HepG2 (cell line): Measurements from ENCODE around the gene EFNA2. TPM values are rescaled to one million over a fixed set of nuclear protein-coding genes. Genes with fewer than 3 reads are reported as not detected.
A peak's percentile ranks its signal among the peaks of the same experiment; 100 is the strongest.

Experiments
- CAMTA2 ChIP-seq: sonication (generic); formaldehyde crosslinking; IDR thresholded peaks from 2 replicates; pipeline ENCODE4 v1.4.0; 2020; ENCODE audit warnings: mild to moderate bottlenecking, missing genetic modification reagents, borderline replicate concordance
- CEBPG ChIP-seq: IDR thresholded peaks from 2 replicates; pipeline ENCODE4 v1.6.1; 2016
- ELF3 ChIP-seq: IDR thresholded peaks from 2 replicates; pipeline ENCODE4 v1.6.1; 2016; ENCODE audit warnings: missing genetic modification reagents, missing compliant biosample characterization
- FOSL2 ChIP-seq: sonication (generic); formaldehyde crosslinking; IDR thresholded peaks from 2 replicates; pipeline ENCODE4 v1.4.0; 2020; ENCODE audit warnings: missing genetic modification reagents
- FOXA3 ChIP-seq: IDR thresholded peaks from 2 replicates; pipeline ENCODE4 v1.6.1; 2016; ENCODE audit warnings: missing genetic modification reagents, missing compliant biosample characterization
- FOXM1 ChIP-seq: sonication (generic); formaldehyde crosslinking; IDR thresholded peaks from 2 replicates; pipeline ENCODE4 v1.5.0; 2020; ENCODE audit warnings: missing genetic modification reagents
- ISL2 ChIP-seq: sonication (generic); formaldehyde crosslinking; IDR thresholded peaks from 2 replicates; pipeline ENCODE4 v1.5.0; 2020; ENCODE audit warnings: missing genetic modification reagents
- KLF13 ChIP-seq: sonication (generic); formaldehyde crosslinking; IDR thresholded peaks from 2 replicates; pipeline ENCODE4 v1.4.0; 2020; ENCODE audit warnings: mild to moderate bottlenecking, missing genetic modification reagents
- NFRKB ChIP-seq: fragments of 450-650 bp; IDR thresholded peaks from 2 replicates; pipeline ENCODE4 v1.6.1; 2017
- NR2C2 ChIP-seq: sonication (generic); formaldehyde crosslinking; IDR thresholded peaks from 2 replicates; pipeline ENCODE4 v1.4.0; 2020; ENCODE audit warnings: missing genetic modification reagents, mild to moderate bottlenecking, moderate library complexity, borderline replicate concordance
- NR2F1 ChIP-seq, 2 experiments: fragments of 450-650 bp in 1 of 2; formaldehyde crosslinking in 1 of 2; IDR thresholded peaks; 2 replicates each; pipeline versions ENCODE4 v1.5.0 to v1.6.1; 2016 to 2020; ENCODE audit warnings: mild to moderate bottlenecking in 1 of 2, missing compliant biosample characterization in 1 of 2, missing genetic modification reagents in 1 of 2, moderate library complexity in 1 of 2
- PHF21A ChIP-seq: sonication (generic); formaldehyde crosslinking; IDR thresholded peaks from 2 replicates; pipeline ENCODE4 v1.5.0; 2020; ENCODE audit warnings: mild to moderate bottlenecking, missing genetic modification reagents
- RARA ChIP-seq: IDR thresholded peaks from 2 replicates; pipeline ENCODE4 v1.6.1; 2016; ENCODE audit warnings: missing genetic modification reagents, missing compliant biosample characterization
- RNF2 ChIP-seq: fragments of 450-650 bp; conservative IDR thresholded peaks from 2 replicates; pipeline ENCODE4 v1.6.1; 2016; ENCODE audit warnings: low read depth
- SRY ChIP-seq: sonication (generic); formaldehyde crosslinking; IDR thresholded peaks from 2 replicates; pipeline ENCODE4 v1.8.0; 2022; ENCODE audit warnings: mild to moderate bottlenecking, missing genetic modification reagents
- YY1 ChIP-seq: IDR thresholded peaks from 2 replicates; pipeline ENCODE4 v1.6.1; 2011; ENCODE audit warnings: low read length, low read depth, moderate library complexity, mild to moderate bottlenecking; ENCODE audit not compliant: insufficient read depth, insufficient replicate concordance
- ZNF260 ChIP-seq: sonication (generic); formaldehyde crosslinking; IDR thresholded peaks from 2 replicates; pipeline ENCODE4 v1.4.0; 2020; ENCODE audit warnings: missing genetic modification reagents, low read depth, mild to moderate bottlenecking, borderline replicate concordance
- ZNF264 ChIP-seq: sonication (generic); formaldehyde crosslinking; IDR thresholded peaks from 2 replicates; pipeline ENCODE4 v1.4.0; 2020; ENCODE audit warnings: missing genetic modification reagents
- ZZZ3 ChIP-seq: sonication (generic); formaldehyde crosslinking; IDR thresholded peaks from 2 replicates; pipeline ENCODE4 v1.4.0; 2020; ENCODE audit warnings: missing genetic modification reagents, mild to moderate bottlenecking, borderline replicate concordance
- polyA plus RNA-seq, 8 experiments: library from polyadenylated mRNA; depleted of rRNA in 3 of 8; stranded (reverse) in 7 of 8; unstranded in 1 of 8; fragments of >200 nt; fragmentation: Illumina TruSeq in 4 of 8; extraction: Trizol in 4 of 8; gene quantifications; 2 replicates each; pipeline versions ENCODE4 v1.2.1 to v1.2.3, GENCODE V29; 2011 to 2016; ENCODE audit warnings: low read depth in 4 of 8, missing spikeins in 1 of 8, mixed read lengths in 1 of 8; ENCODE audit not compliant: insufficient read depth in 1 of 8
- total RNA-seq, 5 experiments: library from RNA; depleted of rRNA; stranded (reverse); fragments of >200 nt; fragmentation: Illumina TruSeq; extraction: Trizol; gene quantifications; 2 replicates each; pipeline ENCODE4 v1.2.3, GENCODE V29; 2016; ENCODE audit warnings: low read depth in 1 of 5
- TF ChIP-seq, protein P1 (sequence below): sonication (generic); formaldehyde crosslinking; IDR thresholded peaks from 2 replicates; pipeline ENCODE4 v1.8.0; 2022; ENCODE audit warnings: mild to moderate bottlenecking, missing genetic modification reagents, moderate library complexity
- TF ChIP-seq, protein P2 (sequence below): sonication (generic); formaldehyde crosslinking; IDR thresholded peaks from 2 replicates; pipeline ENCODE4 v1.5.0; 2020; ENCODE audit warnings: missing genetic modification reagents, mild to moderate bottlenecking, borderline replicate concordance
- TF ChIP-seq, protein P3 (sequence below): sonication (generic); formaldehyde crosslinking; IDR thresholded peaks from 2 replicates; pipeline ENCODE4 v1.4.0; 2020; ENCODE audit warnings: missing genetic modification reagents
- TF ChIP-seq, protein P4 (sequence below): IDR thresholded peaks from 2 replicates; pipeline ENCODE4 v1.6.1; 2016; ENCODE audit warnings: mild to moderate bottlenecking
- TF ChIP-seq, protein P5 (sequence below): sonication (generic); formaldehyde crosslinking; IDR thresholded peaks from 2 replicates; pipeline ENCODE4 v1.4.0; 2020; ENCODE audit warnings: low read depth, mild to moderate bottlenecking, missing genetic modification reagents
- TF ChIP-seq, protein P6 (sequence below): sonication (generic); formaldehyde crosslinking; IDR thresholded peaks from 2 replicates; pipeline ENCODE4 v1.5.0; 2020; ENCODE audit warnings: missing genetic modification reagents, mild to moderate bottlenecking, borderline replicate concordance

Gene EFNA2
- total and polyA plus RNA-seq, 2 of the 13 experiments (the other 11 are each of a cell fraction or from before 2014, with no cell fraction given) = 6.0 to 9.9 TPM

DNA sequence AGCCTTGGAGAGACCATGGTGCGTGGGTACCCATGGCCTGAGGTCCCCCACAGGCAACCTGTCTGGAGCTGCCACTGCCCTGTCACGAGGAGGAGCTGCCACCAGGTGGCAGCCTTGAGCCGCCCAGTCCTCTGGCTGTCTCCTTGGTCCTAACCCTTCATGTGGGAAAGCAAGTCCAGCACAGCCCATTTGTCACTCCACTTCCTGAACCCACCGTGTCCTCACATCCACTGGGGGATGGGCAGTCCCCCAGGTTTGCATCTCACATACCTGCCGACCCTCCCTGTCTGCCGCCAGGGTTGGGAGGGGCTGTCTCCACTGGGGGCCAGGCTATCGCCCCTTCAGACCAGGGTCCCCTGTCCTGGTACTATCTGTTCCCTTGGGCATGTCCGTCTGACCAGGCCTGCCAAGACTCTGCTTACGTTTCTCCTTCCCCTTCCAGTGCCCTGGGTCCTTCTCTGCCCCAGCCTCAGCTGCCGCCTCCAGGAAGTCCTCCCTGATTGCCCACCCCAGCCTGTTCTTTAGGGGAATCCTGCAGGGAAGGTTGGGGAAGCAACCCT, 5.8 kb upstream of the EFNA2 start (continued):
- TF ChIP-seq CAMTA2 (CRISPR knock-in tag) (no peak), KLF13 (CRISPR knock-in tag) (no peak), PHF21A (CRISPR knock-in tag) (no peak), RARA (CRISPR knock-in tag) (no peak), FOXA3 (CRISPR knock-in tag) (0 out of 2 replicates have a peak, but pooled peaks have one; percentile 15), ZZZ3 (CRISPR knock-in tag) (no peak), FOSL2 (CRISPR knock-in tag) (peak; percentile 28; the same call in 1 of the 2 replicates), NFRKB (no peak), ZNF260 (CRISPR knock-in tag) (no peak), FOXM1 (CRISPR knock-in tag) (no peak), RNF2 (no peak), NR2C2 (CRISPR knock-in tag) (no peak), CEBPG (CRISPR knock-in tag) (no peak), ZNF264 (CRISPR knock-in tag) (no peak), ELF3 (CRISPR knock-in tag) (0 out of 2 replicates have a peak, but pooled peaks have one; percentile 28), YY1 (no peak), SRY (CRISPR knock-in tag) (0 out of 2 replicates have a peak, but pooled peaks have one; percentile 25), NR2F1 (CRISPR knock-in tag; IDR thresholded peaks at IDR 0.05) (no peak), ISL2 (CRISPR knock-in tag) (no peak)
- TF ChIP-seq, protein P1, sequence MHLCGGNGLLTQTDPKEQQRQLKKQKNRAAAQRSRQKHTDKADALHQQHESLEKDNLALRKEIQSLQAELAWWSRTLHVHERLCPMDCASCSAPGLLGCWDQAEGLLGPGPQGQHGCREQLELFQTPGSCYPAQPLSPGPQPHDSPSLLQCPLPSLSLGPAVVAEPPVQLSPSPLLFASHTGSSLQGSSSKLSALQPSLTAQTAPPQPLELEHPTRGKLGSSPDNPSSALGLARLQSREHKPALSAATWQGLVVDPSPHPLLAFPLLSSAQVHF (CRISPR knock-in tag) = no peak
- TF ChIP-seq, protein P2, sequence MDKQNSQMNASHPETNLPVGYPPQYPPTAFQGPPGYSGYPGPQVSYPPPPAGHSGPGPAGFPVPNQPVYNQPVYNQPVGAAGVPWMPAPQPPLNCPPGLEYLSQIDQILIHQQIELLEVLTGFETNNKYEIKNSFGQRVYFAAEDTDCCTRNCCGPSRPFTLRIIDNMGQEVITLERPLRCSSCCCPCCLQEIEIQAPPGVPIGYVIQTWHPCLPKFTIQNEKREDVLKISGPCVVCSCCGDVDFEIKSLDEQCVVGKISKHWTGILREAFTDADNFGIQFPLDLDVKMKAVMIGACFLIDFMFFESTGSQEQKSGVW (CRISPR knock-in tag) = no peak
- TF ChIP-seq, protein P3, sequence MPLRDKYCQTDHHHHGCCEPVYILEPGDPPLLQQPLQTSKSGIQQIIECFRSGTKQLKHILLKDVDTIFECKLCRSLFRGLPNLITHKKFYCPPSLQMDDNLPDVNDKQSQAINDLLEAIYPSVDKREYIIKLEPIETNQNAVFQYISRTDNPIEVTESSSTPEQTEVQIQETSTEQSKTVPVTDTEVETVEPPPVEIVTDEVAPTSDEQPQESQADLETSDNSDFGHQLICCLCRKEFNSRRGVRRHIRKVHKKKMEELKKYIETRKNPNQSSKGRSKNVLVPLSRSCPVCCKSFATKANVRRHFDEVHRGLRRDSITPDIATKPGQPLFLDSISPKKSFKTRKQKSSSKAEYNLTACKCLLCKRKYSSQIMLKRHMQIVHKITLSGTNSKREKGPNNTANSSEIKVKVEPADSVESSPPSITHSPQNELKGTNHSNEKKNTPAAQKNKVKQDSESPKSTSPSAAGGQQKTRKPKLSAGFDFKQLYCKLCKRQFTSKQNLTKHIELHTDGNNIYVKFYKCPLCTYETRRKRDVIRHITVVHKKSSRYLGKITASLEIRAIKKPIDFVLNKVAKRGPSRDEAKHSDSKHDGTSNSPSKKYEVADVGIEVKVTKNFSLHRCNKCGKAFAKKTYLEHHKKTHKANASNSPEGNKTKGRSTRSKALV (CRISPR knock-in tag) = no peak
- TF ChIP-seq, protein P4, sequence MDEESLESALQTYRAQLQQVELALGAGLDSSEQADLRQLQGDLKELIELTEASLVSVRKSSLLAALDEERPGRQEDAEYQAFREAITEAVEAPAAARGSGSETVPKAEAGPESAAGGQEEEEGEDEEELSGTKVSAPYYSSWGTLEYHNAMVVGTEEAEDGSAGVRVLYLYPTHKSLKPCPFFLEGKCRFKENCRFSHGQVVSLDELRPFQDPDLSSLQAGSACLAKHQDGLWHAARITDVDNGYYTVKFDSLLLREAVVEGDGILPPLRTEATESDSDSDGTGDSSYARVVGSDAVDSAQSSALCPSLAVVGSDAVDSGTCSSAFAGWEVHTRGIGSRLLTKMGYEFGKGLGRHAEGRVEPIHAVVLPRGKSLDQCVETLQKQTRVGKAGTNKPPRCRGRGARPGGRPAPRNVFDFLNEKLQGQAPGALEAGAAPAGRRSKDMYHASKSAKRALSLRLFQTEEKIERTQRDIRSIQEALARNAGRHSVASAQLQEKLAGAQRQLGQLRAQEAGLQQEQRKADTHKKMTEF (CRISPR knock-in tag) = peak; percentile 71; the same call in 1 of the 2 replicates
- TF ChIP-seq, protein P5, sequence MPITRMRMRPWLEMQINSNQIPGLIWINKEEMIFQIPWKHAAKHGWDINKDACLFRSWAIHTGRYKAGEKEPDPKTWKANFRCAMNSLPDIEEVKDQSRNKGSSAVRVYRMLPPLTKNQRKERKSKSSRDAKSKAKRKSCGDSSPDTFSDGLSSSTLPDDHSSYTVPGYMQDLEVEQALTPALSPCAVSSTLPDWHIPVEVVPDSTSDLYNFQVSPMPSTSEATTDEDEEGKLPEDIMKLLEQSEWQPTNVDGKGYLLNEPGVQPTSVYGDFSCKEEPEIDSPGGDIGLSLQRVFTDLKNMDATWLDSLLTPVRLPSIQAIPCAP (CRISPR knock-in tag) = no peak
- TF ChIP-seq, protein P6, sequence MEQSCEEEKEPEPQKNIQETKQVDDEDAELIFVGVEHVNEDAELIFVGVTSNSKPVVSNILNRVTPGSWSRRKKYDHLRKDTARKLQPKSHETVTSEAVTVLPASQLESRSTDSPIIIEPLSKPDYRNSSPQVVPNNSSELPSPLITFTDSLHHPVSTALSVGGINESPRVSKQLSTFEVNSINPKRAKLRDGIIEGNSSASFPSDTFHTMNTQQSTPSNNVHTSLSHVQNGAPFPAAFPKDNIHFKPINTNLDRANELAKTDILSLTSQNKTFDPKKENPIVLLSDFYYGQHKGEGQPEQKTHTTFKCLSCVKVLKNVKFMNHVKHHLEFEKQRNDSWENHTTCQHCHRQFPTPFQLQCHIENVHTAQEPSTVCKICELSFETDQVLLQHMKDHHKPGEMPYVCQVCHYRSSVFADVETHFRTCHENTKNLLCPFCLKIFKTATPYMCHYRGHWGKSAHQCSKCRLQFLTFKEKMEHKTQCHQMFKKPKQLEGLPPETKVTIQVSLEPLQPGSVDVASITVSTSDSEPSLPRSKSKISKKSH (CRISPR knock-in tag) = no peak
